Lower leg skin (tissue), 4 donors: Measurements from ENCODE around the gene NCOA1. TPM values are rescaled to one million over a fixed set of nuclear protein-coding genes. Genes with fewer than 3 reads are reported as not detected.

Experiments
- DNase-seq, 2 donors: peaks; one replicate each; pipeline ENCODE4 v3.0.0-alpha.2; 2019; ENCODE audit warnings: low spot score in 2 of 2
- H3K4me3 ChIP-seq: fragments of 200-600 bp; sonication (generic); 2 replicates; pipeline ENCODE4 v1.5.1; 2017; ENCODE audit warnings: mild to moderate bottlenecking, low read depth; ENCODE audit not compliant: poor library complexity, severe bottlenecking
- CTCF ChIP-seq, 3 donors: fragments of 450-650 bp; IDR thresholded peaks; one replicate each; pipeline ENCODE4 v1.5.1; 2016; ENCODE audit warnings: antibody characterized with exemption in 3 of 3, mild to moderate bottlenecking in 3 of 3, moderate library complexity in 2 of 3
- POLR2A ChIP-seq, 2 donors: fragments of 450-650 bp; IDR thresholded peaks; one replicate each; pipeline ENCODE4 v1.6.1; 2016 to 2017; ENCODE audit warnings: antibody characterized with exemption in 2 of 2, mild to moderate bottlenecking in 1 of 2, moderate library complexity in 1 of 2
- WGBS, 2 donors: methylation state at CpG; one replicate each; pipeline ENCODE4 v1.1.5; 2018; 5-methylcytosine and 5-hydroxymethylcytosine counted together
- intact Hi-C: fragments of 100-400 bp; cut with DNase I; formaldehyde crosslinking; loops from one replicate; pipeline ENCODE4 v1.15.0; 2023; ENCODE audit warnings: low total_unique reads
- total RNA-seq, 4 donors: library from RNA; depleted of rRNA; stranded (reverse); fragments of >200 nt; gene quantifications; one replicate each; pipeline ENCODE4 v1.1.0, GENCODE V29; 2016

NCOA1 gene
- total RNA-seq, 4 donors from 2014 or later, result 37.9 to 50.1 (median 45.0) TPM

DNA sequence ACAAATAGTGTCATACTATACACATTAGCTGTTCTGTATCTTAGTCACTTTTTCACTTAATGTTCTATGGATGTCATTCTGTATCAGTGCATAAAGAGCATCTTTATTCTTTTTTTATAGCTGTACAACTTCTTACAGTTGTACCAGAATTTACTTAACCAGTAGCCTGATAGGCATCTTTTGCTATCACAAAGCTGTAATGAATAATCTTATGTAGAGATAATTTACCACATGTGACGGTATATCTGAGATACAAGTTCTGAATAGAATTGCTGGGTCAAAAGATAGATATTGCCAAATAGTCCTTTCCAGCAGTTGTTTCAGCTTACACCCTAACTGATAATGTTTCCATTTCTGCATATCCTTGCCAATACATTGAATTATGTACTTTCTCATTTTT, 232.1 kb downstream of the NCOA1 start:
- no peak for TF ChIP-seq POLR2A (IDR thresholded peaks at IDR 0.05)
- TF ChIP-seq CTCF (IDR thresholded peaks at IDR 0.05), result no peak
- no peak overlapping the region for H3K4me3 ChIP-seq
- intact Hi-C loops, result no loop called here
- DNase-seq, result no peak
- 86 to 93% methylated on average over 1 of the region's 1 CpG for WGBS, 2 donors

DNA sequence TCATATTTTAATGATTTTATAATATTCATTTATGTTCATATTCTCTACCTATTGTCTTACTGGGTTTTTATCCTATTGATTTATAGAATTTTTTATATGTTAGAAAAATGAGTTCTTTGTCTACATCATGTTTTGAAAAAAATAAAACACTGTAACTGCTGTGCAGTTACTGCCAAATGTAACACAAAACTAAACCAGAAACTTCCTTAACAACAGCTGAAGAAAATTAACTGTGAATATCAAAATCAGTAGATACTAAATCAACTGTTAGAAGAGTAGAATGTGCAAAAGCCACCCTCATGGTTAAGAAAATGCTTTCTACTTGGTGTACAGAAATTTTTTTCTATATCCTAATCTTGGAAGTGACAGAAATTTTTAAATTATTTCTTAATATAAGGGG, 232.6 kb downstream of the NCOA1 start:
- intact Hi-C loops, result no loop called here
- H3K4me3 ChIP-seq, result no peak overlapping the region
- DNase-seq, result no peak
- TF ChIP-seq POLR2A (IDR thresholded peaks at IDR 0.05), result no peak
- no peak for TF ChIP-seq CTCF (IDR thresholded peaks at IDR 0.05)

DNA sequence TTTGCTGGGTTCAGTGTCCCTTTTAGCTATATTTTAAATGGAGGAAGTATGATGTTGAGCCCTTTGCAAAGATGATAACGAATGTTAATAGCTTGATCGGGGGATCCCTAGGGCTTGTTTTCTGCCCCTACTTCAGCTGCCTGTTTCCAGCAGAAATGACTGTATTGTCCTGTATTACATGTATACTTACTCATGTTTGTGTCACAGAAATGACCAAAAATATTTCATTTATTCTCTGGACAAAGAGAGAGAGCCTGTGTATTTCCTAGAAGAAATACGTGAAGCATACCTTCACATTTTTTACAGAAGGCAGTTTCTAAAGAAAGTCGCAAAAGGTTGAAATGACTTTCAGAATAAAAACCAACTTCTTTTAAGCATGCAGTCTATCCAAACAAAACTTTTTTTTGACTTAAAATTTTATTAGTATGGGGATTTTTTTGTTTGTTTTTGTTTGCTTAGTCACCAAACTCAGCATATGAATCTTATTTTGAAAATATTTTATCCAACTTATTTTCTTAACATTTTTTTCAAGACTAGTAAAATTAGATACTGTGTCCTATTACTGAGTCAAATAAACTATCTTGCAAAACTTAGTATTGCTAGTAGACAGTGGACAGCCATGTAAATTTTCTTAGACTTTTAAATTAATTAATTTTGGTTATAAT, 233.2 kb downstream of the NCOA1 start:
- 65 to 66% methylated on average over 4 of the region's 4 CpGs for WGBS, 2 donors
- intact Hi-C loops, result no loop called here
- DNase-seq, result no peak
- TF ChIP-seq CTCF (IDR thresholded peaks at IDR 0.05) (no peak), POLR2A (IDR thresholded peaks at IDR 0.05) (no peak)
- H3K4me3 ChIP-seq, result no peak overlapping the region

GRCh38 chr2:24725956-24726355, 234.9 kb downstream of the NCOA1 start:
- no peak for TF ChIP-seq CTCF (IDR thresholded peaks at IDR 0.05)
- TF ChIP-seq POLR2A (IDR thresholded peaks at IDR 0.05), result no peak
- intact Hi-C loops, result no loop called here
- H3K4me3 ChIP-seq, result no peak overlapping the region
- DNase-seq, result no peak
- 83 to 86% methylated on average over 3 of the region's 3 CpGs for WGBS, 2 donors

DNA sequence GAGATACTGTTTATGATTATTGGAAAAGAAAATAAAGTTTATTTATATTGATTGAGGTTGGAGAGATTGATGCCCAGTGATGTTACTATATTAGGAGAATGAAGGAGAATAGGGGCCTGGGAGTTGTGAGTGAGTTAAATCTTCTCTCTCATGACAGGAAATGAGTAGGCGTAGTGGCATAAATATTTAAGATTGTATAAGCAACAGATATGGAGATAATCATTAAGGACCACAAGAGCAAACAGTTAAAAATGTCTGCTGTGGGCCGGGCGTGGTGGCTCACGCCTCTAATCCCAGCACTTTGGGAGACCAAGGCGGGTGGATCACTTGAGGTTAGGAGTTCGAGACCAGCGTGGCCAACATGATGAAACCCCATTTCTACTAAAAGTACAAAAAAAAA, 239.4 kb downstream of the NCOA1 start:
- TF ChIP-seq CTCF (IDR thresholded peaks at IDR 0.05) (no peak), POLR2A (IDR thresholded peaks at IDR 0.05) (no peak)
- H3K4me3 ChIP-seq, result no peak overlapping the region
- WGBS, 2 donors, result 90 to 95% methylated on average over 7 of the region's 7 CpGs
- intact Hi-C loops, result no loop called here
- DNase-seq, result no peak

DNA sequence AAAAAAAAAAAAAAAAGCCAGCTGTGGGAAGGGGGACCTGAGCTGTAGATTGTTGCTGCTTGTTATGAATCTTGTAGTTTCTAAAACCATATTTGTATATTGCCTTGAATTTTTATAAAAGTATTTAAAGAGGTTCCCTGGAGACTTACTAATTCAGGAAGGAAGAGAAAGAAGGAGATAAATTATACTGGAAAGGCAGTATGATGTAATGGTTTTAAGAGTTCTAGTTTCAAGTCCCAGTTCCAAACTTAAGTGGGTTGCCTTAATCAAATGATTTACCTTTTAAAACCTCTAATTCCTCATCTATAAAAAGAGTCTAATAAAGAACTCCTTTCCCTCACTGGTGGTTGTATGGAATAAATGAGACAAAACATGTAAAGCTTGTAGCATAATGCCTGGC, 240.0 kb downstream of the NCOA1 start:
- intact Hi-C loops, result no loop called here

More for the DNA sequence above, 240.0 kb downstream of the NCOA1 start:
- TF ChIP-seq POLR2A (IDR thresholded peaks at IDR 0.05), result no peak
- no peak overlapping the region for H3K4me3 ChIP-seq
- no peak for DNase-seq
